GM18508 (cell line): Measurements from ENCODE around the gene PCA3.

Experiments used
- ATAC-seq: cut with Tn5 transposase; IDR thresholded peaks from one replicate; pipeline ENCODE4 v1.9.1; 2021; ENCODE audit warnings: moderate number of reproducible peaks; ENCODE audit not compliant: insufficient read depth, unreplicated experiment

The PCA3 gene

DNA sequence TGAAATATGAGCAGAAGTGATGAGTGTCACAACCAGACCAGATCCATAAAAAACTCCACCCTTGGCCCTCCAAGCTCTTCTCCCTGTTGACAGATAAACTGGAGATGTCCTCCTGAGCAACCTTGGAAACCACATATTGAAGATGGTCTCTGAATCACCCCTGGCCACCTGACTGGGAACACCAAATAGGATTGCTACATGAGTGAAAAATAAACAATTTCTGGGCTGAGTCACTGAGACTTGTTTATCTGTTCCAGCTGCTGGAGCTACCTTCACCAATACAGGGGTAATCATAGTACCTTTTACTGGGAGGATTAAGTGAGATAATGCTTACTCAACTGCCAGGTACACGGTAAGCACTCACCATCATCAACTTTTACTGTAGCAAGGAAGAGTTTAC is 53.3 kb downstream of the PCA3 start:
- ATAC-seq: no peak

DNA sequence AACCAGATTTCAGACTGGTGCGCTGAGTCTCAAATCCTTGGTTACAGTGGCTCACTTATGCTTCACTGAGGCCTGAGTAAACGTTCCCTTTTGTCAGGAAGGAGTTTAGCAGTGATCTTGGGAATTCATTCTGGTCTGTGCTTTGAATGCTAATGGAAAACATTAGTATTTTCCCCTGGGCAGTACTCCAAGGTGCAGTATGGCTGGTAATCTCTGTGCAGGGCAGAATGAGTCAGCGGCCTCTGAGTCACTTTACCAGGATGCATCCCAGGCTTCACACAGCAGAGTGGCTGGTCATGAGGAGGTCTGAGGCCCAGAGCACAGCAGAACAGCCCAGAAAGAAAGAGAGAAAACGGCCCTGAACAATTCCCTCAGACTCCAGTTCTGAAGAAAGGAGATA is 54.0 kb downstream of the PCA3 start:
- no peak for ATAC-seq

DNA sequence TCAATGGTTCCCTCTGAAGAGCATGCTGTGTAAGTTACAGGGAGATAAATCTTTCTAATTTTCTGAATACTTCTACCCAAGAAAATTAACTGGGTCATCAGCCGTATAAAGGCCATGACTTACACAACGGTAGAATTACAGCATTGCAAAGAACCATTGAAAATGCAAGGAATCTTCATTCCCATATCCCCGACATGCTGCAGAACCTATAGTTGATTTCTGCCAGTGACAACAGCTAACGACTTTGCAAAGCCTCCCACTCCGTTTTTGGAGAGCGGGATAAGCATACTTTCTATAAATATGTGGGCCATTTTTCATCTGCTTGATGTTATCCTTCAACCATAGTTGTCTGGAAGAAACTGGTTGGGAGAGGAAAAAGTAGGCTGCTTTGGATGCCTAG is 56.2 kb downstream of the PCA3 start:
- no peak for ATAC-seq

DNA sequence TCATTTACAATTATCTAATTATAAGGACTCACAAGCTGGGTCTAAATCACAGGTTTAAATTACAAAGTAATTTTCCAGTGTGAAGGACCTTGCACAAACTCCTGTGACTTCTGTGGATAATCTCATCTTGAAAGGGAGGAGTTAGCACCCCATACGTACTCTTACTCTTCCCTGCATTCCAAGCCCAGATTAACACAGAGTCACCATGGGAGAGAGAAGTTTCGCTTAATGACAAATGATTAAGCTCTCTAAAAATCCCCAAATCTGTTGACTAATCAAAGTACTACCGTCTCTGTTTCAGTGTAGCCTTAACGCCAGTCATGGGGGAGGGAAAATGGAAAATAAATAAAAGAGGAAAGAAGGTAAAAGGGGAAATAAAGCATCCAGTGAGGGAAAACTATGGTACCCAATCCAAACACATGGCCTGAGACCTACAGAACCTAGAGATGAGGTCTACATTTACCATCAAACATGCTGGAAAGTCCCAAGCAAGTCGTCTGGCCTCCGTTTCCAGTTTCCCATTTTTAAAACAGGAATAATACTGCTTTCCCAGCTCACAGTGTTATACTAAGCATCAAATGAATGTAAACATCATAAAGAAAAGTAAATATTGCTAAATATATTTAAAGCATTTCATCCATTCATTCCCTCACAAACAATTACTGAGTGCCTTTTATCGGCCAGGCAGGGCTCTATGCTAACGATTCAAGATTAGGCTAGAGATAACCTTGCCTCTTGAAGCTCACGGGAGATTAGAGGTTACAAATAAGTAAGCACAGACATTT is 63.2 kb downstream of the PCA3 start:
- no peak for ATAC-seq

DNA sequence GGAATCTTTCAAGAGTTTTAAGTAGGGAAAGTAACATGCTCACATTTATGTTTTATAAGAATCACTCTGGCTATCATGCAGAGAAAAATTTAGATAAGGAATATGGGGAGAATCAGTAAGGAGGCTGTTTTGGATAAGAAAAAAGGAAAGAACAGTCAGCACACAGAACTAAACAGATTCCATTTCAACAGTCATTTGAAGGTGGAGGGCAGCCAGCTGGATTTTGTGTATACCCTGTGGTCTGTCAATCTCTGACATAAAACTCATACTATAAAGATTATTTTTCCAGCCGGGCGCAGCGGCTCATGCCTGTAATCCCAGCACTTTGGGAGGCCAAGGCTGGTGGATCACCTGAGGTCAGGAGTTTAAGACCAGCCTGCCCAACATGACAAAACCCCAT is 64.2 kb downstream of the PCA3 start:
- ATAC-seq: no peak

DNA sequence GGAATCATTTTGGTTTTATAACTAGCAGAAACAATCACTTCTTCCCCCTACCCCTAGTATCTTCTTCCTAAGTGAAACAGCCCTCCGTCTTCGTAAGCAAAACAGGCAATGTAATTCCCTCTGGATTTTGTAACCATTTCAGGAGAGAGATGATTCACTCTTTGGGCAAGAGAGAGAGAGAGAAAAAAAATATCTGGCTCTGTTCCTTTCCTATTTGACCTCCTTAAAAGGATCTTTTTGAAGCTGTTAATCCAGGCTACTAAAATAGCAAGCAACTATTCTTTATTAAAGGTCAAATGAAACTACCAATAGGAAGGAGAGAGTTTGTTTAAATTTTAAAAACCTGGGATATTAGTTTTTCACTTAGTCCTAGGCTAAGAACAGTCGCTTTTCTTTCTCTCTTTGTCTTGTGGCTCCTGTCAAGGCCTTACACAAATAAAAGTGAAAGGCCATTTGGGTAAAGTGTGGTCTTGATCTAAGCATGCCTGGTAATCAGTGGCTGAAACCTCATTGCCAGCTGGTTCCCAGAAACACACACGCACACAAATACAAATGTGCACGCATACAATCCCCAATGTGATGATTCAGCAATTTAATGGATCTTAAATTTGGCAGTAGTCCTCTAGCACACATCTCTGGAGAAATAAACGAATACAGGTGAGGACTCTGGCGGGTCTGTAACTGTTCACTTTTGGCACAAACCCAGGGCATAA is 71.5 kb downstream of the PCA3 start:
- no peak for ATAC-seq
